ENCODE data around the gene RALGPS1. TPM values are rescaled to one million over a fixed set of nuclear protein-coding genes. Genes with fewer than 3 reads are reported as not detected.

Gene RALGPS1
- total RNA-seq, 4 donors from 2014 or later = 2.2 to 10.3 (median 5.4) TPM

- no peaks in the 10 kb centered on the region for H3K27me3 ChIP-seq
- ATAC-seq (peak; percentile 43 to 45), DNase-seq (no peak)
- no peaks in the 10 kb centered on the region for H3K9me3 ChIP-seq
- TF ChIP-seq POLR2A (IDR thresholded peaks at IDR 0.05) = no peak
- TF ChIP-seq, protein P1, sequence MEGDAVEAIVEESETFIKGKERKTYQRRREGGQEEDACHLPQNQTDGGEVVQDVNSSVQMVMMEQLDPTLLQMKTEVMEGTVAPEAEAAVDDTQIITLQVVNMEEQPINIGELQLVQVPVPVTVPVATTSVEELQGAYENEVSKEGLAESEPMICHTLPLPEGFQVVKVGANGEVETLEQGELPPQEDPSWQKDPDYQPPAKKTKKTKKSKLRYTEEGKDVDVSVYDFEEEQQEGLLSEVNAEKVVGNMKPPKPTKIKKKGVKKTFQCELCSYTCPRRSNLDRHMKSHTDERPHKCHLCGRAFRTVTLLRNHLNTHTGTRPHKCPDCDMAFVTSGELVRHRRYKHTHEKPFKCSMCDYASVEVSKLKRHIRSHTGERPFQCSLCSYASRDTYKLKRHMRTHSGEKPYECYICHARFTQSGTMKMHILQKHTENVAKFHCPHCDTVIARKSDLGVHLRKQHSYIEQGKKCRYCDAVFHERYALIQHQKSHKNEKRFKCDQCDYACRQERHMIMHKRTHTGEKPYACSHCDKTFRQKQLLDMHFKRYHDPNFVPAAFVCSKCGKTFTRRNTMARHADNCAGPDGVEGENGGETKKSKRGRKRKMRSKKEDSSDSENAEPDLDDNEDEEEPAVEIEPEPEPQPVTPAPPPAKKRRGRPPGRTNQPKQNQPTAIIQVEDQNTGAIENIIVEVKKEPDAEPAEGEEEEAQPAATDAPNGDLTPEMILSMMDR (IDR thresholded peaks at IDR 0.05 in 4 of 5, conservative IDR thresholded peaks at IDR 0.05 in 1 of 5) = no peak
- H3K4me3 ChIP-seq = no peak overlapping the region
- peaks cover 0 to 22% of the 10 kb centered on the region in 2 donors for H3K36me3 ChIP-seq
- H3K27ac ChIP-seq = peak overlapping the region in 3 of 4 donors; percentile 47 to 71 (median 52)
- in situ Hi-C loops (cut with MboI; ENCODE audit: low sequenced_read_pairs in 4 of 4) = no loop called here
- intact Hi-C loops (cut with DNase I; ENCODE audit: low total_unique reads) = no loop called here
- peaks cover 44 to 53% of the 10 kb centered on the region in 2 donors for H3K4me1 ChIP-seq
These were observed 29.4 kb upstream of the RALGPS1 start for GRCh38 chr9:126885131-126885641.

DNA sequence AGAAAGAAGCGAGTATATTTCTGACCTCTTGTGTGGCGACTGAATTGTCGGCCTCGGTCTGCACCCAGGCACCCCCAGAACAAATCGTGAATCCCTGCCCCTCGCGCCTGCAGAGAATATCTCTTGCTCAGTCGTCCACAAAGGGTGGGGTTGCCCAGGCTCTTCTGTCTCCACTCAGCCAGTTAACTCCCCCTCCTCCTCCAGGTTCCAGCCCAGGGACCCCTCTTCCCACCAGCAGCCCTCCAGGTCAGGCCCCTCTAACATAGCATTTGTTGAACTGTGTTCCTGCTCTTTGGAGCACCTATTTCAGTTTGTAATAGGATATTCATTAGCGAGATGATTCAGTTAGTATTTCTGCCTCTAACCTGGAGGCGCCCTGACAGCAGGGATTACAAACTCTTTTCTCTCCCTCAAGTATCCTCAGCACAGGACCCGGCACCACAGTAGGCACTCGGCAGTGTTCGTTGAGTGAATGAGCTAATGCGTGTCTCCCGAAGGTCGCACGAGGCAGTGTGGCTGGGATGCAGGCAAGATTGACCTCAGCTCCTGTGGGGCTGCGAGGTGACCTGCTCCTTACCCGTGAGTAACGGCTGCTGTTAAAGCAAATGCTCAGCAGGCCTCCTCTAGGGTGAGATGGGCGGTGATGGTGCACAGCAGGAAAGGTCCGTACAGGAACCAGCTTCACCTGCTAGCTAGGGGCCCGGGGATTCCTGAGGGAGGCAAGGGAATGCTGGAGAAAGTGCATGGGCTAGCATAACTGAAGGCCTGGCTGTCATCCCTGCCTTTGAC is 28.4 kb upstream of the RALGPS1 start:
- DNase-seq (no peak), ATAC-seq (peak; percentile 65)
- H3K4me1 ChIP-seq = peaks cover 44 to 47% of the 10 kb centered on the region in 2 donors
- in situ Hi-C loops (cut with MboI; ENCODE audit: low sequenced_read_pairs in 4 of 4) = no loop called here
- peak overlapping the region in 3 of 4 donors; percentile 19 to 71 (median 38) for H3K27ac ChIP-seq
- no peaks in the 10 kb centered on the region for H3K27me3 ChIP-seq
- no peaks in the 10 kb centered on the region for H3K9me3 ChIP-seq
- TF ChIP-seq, protein P1 (IDR thresholded peaks at IDR 0.05 in 4 of 5, conservative IDR thresholded peaks at IDR 0.05 in 1 of 5) = no peak
- TF ChIP-seq POLR2A (IDR thresholded peaks at IDR 0.05) = no peak
- intact Hi-C loops (cut with DNase I; ENCODE audit: low total_unique reads) = no loop called here
- no peak overlapping the region for H3K4me3 ChIP-seq
- peaks cover 0 to 14% of the 10 kb centered on the region in 2 donors for H3K36me3 ChIP-seq

- intact Hi-C loops (cut with DNase I; ENCODE audit: low total_unique reads) = no loop called here
These were observed 27.7 kb upstream of the RALGPS1 start for GRCh38 chr9:126886897-126887296.

DNA sequence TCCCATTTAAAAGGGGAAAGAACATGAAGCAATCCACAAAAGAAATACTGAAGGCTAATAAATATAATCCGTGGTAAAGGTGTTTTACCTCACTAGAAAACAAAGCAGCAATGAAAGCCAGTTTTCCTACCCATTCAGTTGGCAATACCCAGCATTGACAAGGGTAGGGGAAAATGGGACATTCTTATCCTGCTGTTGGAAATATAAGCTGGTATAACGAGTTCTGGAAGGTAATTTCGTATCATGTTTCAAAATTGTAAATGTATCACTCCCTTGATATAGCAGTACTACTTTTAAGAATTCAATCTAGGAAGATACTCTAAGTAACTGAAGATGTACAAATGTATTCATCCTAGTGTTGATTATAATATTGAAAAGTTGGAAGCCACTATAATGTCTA is 22.9 kb upstream of the RALGPS1 start:
- Histone ChIP-seq H3K4me3 (no peak overlapping the region), H3K36me3 (no peaks in the 10 kb centered on the region), H3K27ac (no peak overlapping the region), H3K9me3 (no peaks in the 10 kb centered on the region), H3K27me3 (no peaks in the 10 kb centered on the region), H3K4me1 (peaks cover 7 to 12% of the 10 kb centered on the region in 2 donors)
- TF ChIP-seq, protein P1 (IDR thresholded peaks at IDR 0.05 in 4 of 5, conservative IDR thresholded peaks at IDR 0.05 in 1 of 5) = no peak
- TF ChIP-seq POLR2A (IDR thresholded peaks at IDR 0.05) = no peak
- in situ Hi-C loops (cut with MboI; ENCODE audit: low sequenced_read_pairs in 4 of 4) = no loop called here
- DNase-seq (no peak), ATAC-seq (no peak)
- intact Hi-C loops (cut with DNase I; ENCODE audit: low total_unique reads) = no loop called here

More at GRCh38 chr9:126886897-126887296, 27.7 kb upstream of the RALGPS1 start:
- DNase-seq (no peak), ATAC-seq (peak; percentile 34 to 50)
- Histone ChIP-seq H3K27ac (peak overlapping the region in 2 of 4 donors; percentile 38 to 71), H3K36me3 (peaks cover 0 to 10% of the 10 kb centered on the region in 2 donors), H3K27me3 (no peaks in the 10 kb centered on the region), H3K4me3 (no peak overlapping the region), H3K4me1 (peaks cover 38 to 47% of the 10 kb centered on the region in 2 donors), H3K9me3 (no peaks in the 10 kb centered on the region)
- in situ Hi-C loops (cut with MboI; ENCODE audit: low sequenced_read_pairs in 4 of 4) = no loop called here
- TF ChIP-seq, protein P1 (IDR thresholded peaks at IDR 0.05 in 4 of 5, conservative IDR thresholded peaks at IDR 0.05 in 1 of 5) = no peak
- no peak for TF ChIP-seq POLR2A (IDR thresholded peaks at IDR 0.05)

Measured in gastrocnemius medialis (tissue), 4 donors.